Coronary artery (tissue), 2 donors: Measurements from ENCODE around the gene WNT2B.
A peak's percentile ranks its signal among the peaks of the same experiment; 100 is the strongest.

Source experiments
- DNase-seq: peaks from one replicate; pipeline ENCODE4 v3.0.0-alpha.2; 2017; ENCODE audit warnings: low spot score
- H3K27ac ChIP-seq, 2 donors: fragments of 200-600 bp; sonication (generic); one replicate each; pipeline ENCODE4 v1.5.1; 2016 to 2019
- H3K4me3 ChIP-seq: fragments of 200-600 bp; sonication (generic); 2 replicates; pipeline ENCODE4 v1.5.1; 2016; ENCODE audit warnings: mild to moderate bottlenecking, moderate library complexity
- TF ChIP-seq, protein P1 (sequence below): fragments of 200-600 bp; sonication (generic); IDR thresholded peaks from one replicate; pipeline ENCODE4 v1.5.1; 2019; ENCODE audit warnings: antibody characterized with exemption

The WNT2B gene

GRCh38 chr1:112533029-112533428, 24.3 kb downstream of the WNT2B start:
- no peak for DNase-seq
- H3K27ac ChIP-seq = no peak overlapping the region
- TF ChIP-seq, protein P1, sequence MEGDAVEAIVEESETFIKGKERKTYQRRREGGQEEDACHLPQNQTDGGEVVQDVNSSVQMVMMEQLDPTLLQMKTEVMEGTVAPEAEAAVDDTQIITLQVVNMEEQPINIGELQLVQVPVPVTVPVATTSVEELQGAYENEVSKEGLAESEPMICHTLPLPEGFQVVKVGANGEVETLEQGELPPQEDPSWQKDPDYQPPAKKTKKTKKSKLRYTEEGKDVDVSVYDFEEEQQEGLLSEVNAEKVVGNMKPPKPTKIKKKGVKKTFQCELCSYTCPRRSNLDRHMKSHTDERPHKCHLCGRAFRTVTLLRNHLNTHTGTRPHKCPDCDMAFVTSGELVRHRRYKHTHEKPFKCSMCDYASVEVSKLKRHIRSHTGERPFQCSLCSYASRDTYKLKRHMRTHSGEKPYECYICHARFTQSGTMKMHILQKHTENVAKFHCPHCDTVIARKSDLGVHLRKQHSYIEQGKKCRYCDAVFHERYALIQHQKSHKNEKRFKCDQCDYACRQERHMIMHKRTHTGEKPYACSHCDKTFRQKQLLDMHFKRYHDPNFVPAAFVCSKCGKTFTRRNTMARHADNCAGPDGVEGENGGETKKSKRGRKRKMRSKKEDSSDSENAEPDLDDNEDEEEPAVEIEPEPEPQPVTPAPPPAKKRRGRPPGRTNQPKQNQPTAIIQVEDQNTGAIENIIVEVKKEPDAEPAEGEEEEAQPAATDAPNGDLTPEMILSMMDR = no peak
- no peak overlapping the region for H3K4me3 ChIP-seq

GRCh38 chr1:112536561-112536960, 27.8 kb downstream of the WNT2B start:
- DNase-seq = no peak
- no peak overlapping the region for H3K27ac ChIP-seq
- TF ChIP-seq, protein P1 = no peak
- H3K4me3 ChIP-seq = no peak overlapping the region

DNA sequence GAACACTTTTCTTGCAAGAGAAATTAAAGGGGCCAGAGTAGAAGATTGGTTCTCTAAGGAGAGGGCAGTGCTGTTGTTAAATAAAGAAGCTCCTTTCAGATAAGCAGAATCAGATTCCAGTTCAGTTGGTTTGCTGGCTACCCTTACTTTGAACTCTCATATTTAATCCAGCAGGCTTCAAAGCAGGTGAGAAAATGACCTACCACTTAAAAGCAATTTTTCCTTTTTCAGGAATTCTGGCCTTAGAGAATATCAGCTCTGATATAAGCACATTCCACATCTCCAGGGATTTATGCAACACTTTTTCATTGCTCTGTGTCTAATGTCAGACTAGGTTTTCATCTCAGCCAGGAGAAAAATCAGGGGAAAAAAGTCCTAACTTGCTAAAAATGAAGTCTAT, 28.7 kb downstream of the WNT2B start:
- Histone ChIP-seq H3K27ac (no peak overlapping the region), H3K4me3 (no peak overlapping the region)
- TF ChIP-seq, protein P1 = no peak
- no peak for DNase-seq

- Histone ChIP-seq H3K4me3 (no peak overlapping the region), H3K27ac (no peak overlapping the region)
- TF ChIP-seq, protein P1 = no peak
- DNase-seq = no peak
Measured at GRCh38 chr1:112538883-112539282, 30.1 kb downstream of the WNT2B start.

GRCh38 chr1:112540226-112540794, 31.5 kb downstream of the WNT2B start:
- peak overlapping the region in 1 of 2 donors; percentile 5 for H3K27ac ChIP-seq
- TF ChIP-seq, protein P1 = no peak
- H3K4me3 ChIP-seq = no peak overlapping the region
- no peak for DNase-seq

DNA sequence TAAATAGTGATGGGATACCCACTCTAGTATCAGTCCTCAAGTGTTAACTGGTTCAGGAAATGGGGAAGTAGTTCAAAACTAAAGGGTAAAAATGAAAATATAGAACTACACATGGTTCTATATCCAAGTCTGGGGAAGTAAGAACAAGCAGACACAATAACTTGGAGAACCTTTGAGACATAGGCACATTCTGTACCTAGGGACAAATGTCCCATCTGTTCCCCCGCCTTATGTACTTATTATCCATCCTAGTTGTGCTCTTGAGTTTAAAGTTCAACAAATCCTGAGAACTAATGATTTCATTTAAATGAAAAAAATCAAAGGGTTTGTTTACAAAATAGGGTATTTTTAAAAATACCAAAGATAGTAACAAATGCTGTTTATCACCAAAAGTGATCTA, 32.5 kb downstream of the WNT2B start:
- no peak for DNase-seq

More for the DNA sequence above, 32.5 kb downstream of the WNT2B start:
- no peak overlapping the region for H3K4me3 ChIP-seq
- H3K27ac ChIP-seq = no peak overlapping the region
- TF ChIP-seq, protein P1 = no peak
